HG03064 (cell line): ENCODE results near the gene MYBBP1A.

Source experiments
- ATAC-seq: cut with Tn5 transposase; IDR thresholded peaks from one replicate; pipeline ENCODE4 v1.9.1; 2021; ENCODE audit warnings: low read depth; ENCODE audit not compliant: unreplicated experiment

MYBBP1A gene

GRCh38 chr17:4488989-4489595 lies 66.1 kb downstream of the MYBBP1A start:
- no peak for ATAC-seq
